Suppressor macrophage treated with lipopolysaccharide for 1 hour (primary cell): ENCODE data around the gene TUBA8.
"Not testable (repeated sequence)": the region's sequence is repeated elsewhere in the genome, so short reads cannot be mapped to it uniquely, and the experiment has no call there.

Experiments
- DNase-seq, 3 donors: peaks; one replicate each; pipeline ENCODE4 v3.0.0-alpha.2; 2020 to 2022

The TUBA8 gene

DNA sequence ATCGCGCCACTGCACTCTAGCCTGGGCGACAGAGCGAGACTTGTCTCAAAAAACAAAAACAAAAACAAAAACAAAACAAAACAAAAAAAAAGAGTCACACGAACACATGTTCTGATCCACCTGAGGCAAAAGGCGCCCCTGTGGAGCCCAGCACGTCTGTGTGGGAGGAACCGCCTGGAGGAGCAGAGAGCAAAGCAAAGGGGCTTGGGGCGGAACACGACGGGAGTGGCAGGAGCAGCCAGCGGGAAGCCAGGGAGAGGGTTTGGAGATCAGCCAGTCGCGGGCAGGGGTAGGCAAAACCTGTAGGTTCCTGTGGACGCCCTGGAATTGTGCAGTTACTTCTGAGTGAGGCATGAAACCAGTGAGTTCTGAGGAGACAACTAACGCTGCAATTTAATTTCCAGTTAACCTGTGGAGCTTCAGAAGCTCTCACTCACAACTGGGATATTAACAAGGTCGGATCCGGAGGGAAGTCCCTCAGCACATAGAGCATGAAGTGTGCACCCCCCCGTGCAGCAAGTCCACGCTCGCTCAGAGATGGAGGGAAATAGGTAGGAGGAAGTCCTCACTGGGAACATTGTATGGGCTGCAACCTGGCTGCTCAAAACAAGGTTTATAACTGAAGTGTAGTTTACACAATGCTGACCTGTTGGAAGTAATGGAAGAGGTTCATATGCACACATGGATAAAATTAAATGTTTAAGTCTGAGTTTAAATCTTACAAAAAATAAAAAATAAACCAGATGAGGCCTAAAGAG lies 26.1 kb downstream of the TUBA8 start:
- DNase-seq: no peak

DNA sequence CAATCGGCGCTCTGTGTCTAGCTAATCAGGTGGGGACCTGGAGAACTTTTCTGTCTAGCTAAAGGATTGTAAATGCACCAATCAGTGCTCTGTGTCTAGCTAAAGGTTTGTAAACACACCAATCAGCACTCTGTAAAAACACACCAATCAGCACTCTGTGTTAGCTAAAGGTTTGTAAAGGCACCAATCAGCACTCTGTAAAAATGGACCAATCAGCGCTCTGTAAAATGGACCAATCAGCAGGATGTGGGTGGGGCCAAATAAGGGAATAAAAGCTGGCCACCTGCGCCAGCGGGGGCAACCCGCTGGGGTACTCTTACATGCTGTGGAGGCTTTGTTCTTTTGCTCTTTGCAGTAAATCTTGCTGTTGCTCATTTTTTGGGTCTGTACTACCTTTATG lies 30.4 kb downstream of the TUBA8 start:
- DNase-seq: not testable (repeated sequence)

DNA sequence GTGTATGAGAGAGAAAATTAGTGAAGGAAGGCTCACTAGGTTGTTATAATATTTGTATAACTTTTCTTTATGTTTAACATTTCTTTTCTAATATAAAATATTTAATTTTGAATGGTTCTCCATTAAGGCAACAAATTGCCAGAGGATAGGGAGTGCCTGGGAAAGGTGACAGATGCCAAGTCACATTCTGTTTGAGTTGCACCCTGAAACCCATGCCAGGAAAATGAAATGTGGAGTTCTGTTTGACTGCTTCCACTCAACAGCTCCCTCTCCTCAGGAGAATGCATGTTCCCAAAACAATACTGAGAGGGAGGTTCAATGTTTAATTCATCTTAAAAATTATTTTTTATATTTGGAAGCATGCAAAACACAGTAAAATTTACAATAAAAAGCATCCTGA lies 33.5 kb downstream of the TUBA8 start:
- DNase-seq: no peak

DNA sequence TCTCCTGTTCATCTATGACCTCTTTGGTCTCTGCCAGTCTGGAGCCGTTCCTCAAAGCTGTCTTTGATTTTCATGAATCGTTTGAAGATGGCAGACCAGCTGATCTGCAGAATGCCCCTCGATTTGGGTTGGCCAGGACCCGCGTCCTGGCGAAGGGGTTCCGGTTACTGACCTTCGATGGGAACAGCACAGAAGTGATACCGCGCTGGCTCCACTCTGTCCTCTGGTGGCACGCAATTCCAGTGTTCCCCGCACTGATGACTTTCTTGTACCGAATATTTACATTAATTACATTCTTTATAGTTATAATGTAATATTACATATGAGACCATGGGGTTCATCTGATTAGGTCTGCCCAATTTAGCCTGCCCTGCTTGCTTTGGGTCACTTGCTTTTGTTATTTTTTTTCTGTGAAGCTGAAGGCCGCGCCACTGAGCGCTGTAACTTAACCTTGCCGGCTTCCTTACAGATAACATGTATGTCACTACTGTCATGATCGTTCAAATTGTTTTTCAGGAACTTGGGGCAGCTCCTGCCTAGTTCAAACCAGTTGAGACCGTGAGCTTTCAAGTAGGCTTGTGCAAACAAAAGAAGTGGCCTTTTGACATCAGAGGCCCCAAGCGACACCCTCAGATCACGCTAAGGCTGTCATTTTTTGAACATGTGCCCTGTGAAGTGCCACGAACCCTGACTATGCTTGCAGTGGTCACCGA lies 35.2 kb downstream of the TUBA8 start:
- DNase-seq: no peak

DNA sequence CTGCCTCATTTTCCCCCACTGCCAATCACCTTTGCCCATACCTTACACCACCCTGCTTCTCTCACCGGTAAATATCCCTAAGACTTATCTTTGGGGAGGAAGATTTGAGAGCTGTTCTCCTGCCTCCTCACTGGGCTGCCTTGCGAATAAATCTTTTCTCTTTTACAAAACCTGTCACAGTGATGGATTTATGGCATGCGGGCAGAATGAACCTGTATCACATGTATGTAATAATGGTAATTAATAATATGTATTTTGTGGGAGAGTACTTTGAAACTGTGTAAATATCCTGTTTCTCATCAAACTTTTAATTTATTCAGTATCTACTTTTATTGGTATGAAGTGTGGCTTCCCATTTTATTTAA lies 35.8 kb downstream of the TUBA8 start:
- no peak for DNase-seq

DNA sequence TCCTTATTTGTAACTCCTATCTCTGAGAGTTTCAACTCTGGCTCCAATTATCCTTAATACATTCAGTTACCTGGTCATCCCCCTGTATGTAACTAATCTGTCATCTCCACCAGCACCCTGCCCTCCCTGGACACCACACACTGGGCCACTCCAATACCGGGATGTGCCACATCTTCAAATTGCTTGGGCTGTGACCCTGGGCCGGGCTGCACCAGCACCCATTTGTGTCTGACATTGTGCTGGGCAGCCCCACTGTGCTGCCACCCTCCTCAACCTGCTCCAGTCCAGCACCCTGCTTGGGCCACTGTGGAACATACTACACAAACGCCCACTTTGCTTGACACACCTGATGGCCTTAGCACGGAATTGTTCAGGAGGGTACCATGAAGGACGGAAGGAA lies 37.2 kb downstream of the TUBA8 start:
- DNase-seq: no peak

DNA sequence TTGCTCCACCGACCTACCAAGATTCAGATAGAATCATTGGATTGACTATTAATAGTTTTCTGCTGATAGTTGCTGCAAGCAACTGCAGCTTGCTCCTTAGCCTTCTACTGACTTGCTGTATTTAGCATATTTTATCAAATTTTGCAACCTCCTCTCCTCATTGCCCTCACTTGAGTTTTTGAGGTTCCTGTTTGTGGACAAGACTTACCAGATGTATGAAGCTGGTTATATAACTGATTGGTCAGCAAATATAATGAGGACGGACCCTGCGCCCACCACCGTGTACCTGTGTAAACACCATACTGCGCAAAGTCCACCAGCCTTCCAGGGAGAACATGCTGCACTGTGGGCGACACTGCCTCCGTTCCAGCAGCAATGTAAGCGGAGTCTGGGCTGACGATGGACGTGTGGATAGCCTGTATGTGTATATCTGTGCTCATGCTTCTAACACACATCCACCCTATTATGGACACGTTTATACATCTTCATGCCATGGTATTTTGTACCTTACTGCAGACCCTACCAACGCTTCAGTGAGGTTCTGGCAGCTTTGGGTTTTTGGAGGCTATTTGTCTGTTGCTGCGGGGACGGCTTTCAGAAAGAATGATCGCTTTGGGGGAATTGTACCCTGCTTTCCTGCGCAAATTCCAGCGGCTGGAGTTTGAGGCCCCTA lies 37.8 kb downstream of the TUBA8 start:
- DNase-seq: peak in 1 of 3 donors; percentile 30

DNA sequence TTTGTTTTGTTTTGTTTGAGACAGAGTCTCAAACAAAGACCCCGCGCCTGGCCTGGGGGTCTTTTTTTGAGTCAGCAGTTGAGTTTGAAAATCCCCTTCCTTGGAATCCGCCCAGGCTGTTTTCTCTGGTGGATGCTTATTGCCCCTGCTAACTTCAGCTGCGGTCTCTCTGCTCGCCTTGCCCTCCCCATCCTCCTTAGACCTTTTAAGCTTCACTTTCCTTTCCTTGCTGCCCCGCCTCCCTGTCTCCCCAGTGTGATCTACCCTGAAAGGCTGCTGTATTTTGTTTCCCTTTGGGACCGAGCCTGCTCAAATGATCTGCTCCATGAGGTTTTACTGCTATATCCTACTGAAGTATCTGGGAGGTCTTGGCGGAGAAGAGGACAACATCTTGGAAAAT lies 41.9 kb downstream of the TUBA8 start:
- no peak for DNase-seq

DNA sequence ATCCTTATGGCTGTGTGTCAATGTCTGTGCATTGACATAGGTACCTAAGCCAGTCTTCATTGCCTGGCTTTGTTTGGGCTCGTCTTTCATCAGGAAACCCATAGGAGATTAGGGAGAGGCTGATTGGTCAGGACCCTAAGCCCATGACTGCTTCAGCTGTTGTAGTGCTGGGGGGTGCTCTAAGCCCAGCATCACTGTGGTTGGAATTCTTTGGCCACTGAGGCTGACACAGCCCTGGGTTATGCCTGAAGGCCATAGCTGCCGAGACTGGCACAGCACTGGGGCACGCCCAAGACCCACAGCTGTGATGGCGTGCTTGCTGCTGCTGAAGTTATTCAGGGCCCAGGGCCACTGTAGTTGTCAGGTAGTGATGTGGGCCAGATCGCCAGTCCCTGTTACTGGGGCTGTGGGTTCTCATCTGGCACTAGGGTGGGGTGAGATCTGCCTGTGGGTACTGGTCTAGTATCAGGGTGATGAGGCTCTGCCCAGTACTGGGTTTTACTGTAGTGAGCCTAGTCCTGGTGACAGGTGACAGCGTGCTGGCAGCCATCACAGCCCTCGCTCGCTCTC lies 44.3 kb downstream of the TUBA8 start:
- DNase-seq: peak in 1 of 3 donors; percentile 13

DNA sequence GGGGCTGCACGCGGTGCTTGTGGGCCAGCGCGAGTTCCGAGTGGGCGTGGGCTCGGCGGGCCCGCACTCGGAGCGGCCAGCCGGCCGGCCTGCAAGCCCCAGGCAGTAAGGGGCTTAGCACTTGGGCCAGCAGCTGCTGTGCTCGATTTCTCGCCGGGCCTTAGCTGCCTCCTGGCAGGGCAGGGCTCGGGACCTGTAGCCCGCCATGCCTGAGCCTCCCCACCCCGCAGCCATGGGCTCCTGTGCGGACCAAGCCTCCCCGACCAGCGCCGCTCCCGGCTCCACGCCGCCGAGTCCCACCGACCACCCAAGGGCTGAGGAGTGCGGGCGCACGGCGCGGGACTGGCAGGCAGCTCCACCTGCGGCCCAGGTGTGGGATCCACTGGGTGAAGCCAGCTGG lies 44.9 kb downstream of the TUBA8 start:
- DNase-seq: peak in 1 of 3 donors; percentile 7

DNA sequence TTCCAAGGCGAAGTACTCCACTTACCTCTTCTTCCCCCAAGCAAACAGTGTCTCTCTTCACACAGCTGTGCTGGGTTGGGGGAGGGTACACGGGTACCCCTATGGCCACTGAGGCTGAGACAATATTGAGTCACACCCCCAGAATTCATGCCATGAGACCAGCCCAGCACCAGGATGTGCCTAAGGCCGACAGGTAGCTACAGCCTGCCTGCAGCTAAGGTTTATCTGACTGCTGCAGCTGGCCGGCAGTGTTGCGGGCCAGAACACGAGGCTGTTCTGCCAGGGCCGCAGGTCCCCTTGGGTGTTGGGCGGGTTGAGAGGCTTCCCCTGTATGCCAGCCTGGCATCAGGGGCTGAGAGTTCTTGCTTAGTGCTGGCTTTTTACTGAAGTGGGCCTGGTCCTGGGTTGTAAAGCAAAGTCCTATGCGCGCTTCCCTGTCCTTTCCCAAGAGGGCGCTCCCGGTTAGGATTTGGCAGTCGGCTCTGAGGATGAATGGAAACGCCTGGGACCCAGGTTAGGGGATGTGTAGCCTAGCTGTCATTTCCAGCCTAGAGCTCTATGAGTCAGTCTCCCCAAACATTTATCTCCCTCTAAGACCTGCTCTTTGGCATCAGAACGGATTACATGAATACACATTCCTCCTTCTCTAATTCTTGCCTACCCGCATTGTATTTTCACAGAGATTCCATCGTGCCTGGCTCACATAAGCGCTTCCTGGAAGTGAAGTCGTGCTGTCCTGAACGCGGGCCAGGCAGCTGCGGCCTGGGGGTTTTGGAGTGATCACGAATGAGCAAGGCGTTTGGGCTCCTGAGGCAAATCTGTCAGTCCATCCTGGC lies 46.5 kb downstream of the TUBA8 start:
- peak; percentile 61 to 79 (median 65) for DNase-seq

DNA sequence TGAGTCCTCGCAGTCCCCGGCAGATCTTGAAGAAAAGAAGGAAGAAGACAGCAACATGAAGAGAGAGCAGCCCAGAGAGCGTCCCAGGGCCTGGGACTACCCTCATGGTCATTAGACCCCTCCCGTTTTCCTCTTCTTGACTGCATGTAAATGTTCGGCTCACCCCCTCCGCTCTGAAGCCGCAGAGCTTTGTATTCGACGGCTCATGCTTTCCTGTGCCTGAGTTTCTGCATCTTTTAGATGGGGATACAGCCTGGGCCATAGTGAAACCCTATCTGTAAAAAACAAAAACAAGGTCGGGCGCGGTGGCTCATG lies 47.1 kb downstream of the TUBA8 start:
- DNase-seq: peak in 1 of 3 donors; percentile 8

DNA sequence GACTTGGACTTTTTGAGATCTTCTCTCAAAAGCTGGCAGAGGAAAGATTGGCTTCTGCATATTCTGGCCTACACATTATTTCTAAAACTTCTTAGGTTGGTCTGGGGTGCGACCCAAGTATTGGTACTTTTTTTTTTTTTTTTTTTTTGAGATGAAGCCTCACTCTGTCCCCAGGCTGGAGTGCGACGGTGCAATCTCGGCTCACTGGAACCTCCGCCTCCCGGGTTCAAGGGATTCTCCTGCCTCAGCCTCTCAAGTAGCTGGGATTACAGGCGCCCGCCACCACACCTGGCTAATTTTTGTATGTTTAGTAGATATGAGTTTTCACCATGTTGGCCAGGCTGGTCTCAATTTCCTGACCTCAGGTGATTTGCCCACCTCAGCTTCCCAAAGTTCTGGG lies 50.0 kb downstream of the TUBA8 start:
- not testable (repeated sequence) for DNase-seq

DNA sequence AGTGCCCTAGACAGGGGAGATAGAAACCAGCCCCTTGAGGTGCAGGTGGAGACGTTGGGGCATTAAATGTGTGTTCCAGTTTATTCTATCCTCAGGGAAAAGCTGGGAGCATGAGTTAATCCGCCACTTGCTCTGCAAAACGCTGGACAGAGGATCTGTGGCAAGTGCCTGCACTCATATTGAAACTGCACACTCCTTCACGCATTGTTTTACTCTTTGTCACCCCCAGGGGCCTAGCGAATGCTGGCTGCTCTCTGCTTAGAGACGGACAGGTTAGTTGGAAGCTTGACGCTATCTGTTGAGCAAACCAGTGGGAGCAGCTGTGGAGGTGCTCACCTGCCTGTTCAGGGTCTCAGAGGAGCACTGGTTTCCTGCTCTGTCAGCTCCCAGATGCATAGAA lies 53.2 kb downstream of the TUBA8 start:
- not testable (repeated sequence) for DNase-seq

DNA sequence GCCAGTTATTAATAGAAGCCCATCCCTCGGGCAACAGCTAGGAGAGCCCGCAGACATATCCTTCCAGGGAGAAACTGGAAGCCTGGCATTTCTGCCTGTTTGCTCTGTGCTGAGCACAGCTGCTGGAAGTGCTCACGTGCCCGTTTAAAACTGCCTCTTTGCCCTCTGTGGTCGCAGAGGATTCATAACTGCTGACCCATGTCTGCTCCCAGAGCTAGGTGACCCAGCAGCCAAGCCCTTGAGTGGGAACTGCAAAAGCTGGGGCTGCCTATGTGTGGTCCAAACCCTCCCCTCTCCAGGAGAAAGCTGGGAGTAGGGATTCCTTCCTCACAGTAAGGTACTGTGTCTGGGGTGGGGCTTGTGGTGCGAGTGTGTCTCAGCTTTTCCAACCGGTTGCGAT lies 54.0 kb downstream of the TUBA8 start:
- DNase-seq: not testable (repeated sequence)

DNA sequence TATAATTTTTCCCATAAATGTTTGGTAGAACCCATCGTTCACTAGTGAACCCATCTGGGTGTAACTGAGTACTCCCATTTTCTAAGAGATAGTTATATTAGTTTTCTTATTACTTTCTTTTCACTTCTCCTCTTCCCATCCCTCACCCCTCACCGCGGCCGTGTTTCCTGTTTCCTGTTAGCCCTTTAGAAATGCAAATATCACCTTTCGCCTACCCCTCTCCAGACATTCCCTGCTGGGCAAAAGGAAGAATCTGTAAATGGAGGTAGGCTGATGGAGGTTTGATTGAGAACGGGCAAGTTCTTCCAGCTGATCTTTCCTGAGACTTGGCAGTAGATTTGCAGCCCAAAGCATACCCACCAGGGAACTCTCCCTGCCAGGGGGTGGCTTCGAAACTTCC lies 54.7 kb downstream of the TUBA8 start:
- not testable (repeated sequence) for DNase-seq

DNA sequence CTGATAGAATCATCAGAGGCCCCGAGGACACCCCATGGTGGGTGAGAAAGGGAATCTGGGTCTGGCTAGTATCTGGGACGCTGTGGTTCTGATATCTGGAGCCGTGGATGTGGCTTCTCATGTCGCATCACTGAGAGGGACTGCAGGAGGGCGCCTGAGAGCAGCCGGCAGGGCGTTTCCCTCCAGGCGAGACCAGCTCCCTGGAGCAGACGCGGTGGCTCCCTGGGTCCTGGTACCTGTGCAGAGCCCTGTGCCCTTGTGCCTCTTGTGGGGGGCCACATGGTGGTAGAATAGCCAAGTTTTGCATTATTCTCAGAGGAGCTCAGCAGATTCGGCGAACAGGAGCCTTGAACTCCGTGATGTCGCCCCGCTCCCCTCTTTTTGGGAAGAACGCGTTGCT lies 59.7 kb downstream of the TUBA8 start:
- DNase-seq: peak in 1 of 3 donors; percentile 12

DNA sequence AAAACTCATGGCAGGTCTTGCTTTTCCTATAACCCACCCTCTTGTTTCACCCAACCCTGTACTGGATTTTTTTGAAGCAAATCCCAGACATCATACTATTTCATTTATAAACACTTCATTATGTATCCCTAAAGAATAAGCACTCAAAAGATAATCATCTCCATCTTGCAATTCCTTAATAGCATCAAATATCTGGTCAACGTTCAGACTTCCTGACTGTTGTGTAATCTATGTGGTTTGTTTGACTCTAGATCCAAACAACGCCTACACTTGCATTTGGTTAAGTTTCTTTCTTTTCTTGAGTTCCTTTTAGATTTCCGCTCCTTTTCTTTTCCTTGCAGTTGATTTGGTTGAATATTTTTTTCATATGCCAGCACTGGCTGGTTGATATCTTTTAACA lies 61.6 kb downstream of the TUBA8 start:
- peak in 2 of 3 donors; percentile 20 to 27 for DNase-seq

DNA sequence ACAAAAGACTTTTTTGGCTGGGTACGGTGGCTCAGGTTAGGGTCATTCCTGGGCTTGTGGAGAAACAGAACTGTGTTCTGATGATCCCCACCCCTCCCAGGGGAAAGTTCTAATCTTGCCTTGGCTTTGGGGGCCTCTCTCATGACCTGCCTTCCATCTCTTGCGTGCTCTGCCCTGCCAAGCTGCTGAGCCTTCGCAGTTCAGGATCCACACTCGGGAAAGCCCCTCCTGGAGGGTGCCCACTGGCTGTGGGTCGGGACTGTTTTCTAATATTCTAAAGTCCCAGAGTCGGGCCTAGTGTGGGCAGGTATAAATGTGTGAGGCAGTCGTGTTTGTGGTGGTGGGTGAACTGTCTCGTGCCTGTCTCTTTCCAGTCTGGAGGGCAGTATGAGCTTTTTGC lies 62.2 kb downstream of the TUBA8 start:
- DNase-seq: peak in 1 of 3 donors; percentile 14

DNA sequence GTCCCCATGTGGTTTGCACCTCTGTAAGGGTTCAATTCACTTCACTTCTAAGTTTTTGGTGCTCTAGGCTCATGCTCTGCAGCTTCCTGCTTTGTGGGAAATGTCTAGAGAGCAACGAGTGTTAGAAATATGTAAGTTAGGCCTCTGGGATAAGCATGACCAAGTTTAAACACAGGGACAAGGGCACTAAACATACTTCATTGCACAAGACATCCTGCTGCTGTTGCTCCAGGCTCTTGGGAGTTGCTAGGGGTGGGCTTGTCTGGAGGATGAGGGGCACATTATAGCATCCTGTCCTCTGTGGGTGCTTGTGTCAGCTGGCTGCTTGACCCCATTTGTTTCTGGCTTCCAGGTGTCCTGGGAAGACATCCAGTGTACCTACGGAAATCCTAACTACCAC lies 62.8 kb downstream of the TUBA8 start:
- DNase-seq: peak in 1 of 3 donors; percentile 9
